SK-N-SH treated with all-trans-retinoic acid at 6 μM for 48 hours (cell line): Measurements from ENCODE around the gene PIWIL4.

ENCODE experiments used
- ATAC-seq: fragments of 200-7000 bp; cut with Tn5 transposase; 3 replicates; pipeline ENCODE4 v1.9.1; 2020; ENCODE audit warnings: mild to moderate bottlenecking, moderate library complexity
- ARNTL ChIP-seq: fragments of 450-650 bp; formaldehyde crosslinking; IDR thresholded peaks from 2 replicates; pipeline ENCODE4 v1.5.0; 2020; ENCODE audit warnings: low read depth, mild to moderate bottlenecking, moderate library complexity, borderline replicate concordance
- BACH2 ChIP-seq: fragments of 250-450 bp; sonication (Bioruptor Pico); IDR thresholded peaks from 2 replicates; pipeline ENCODE4 v1.9.0; 2021; ENCODE audit warnings: mild to moderate bottlenecking, borderline replicate concordance
- CREB5 ChIP-seq: fragments of 250-450 bp; sonication (Bioruptor Pico); IDR thresholded peaks from 2 replicates; pipeline ENCODE4 v1.5.1; 2020; ENCODE audit warnings: low read depth, mild to moderate bottlenecking, moderate library complexity
- CSDC2 ChIP-seq: fragments of 250-450 bp; sonication (Bioruptor Pico); IDR thresholded peaks from 2 replicates; pipeline ENCODE4 v1.5.0; 2020; ENCODE audit warnings: mild to moderate bottlenecking, moderate library complexity
- ESRRG ChIP-seq: fragments of 250-450 bp; sonication (Bioruptor Pico); IDR thresholded peaks from 2 replicates; pipeline ENCODE4 v1.6.1; 2021; ENCODE audit warnings: mild to moderate bottlenecking
- GLIS3 ChIP-seq: fragments of 250-450 bp; sonication (Bioruptor Pico); IDR thresholded peaks from 2 replicates; pipeline ENCODE4 v1.5.0; 2020; ENCODE audit warnings: mild to moderate bottlenecking, moderate library complexity
- ISL1 ChIP-seq: fragments of 250-450 bp; sonication (Bioruptor Pico); IDR thresholded peaks from 2 replicates; pipeline ENCODE4 v2.1.2; 2022; ENCODE audit warnings: mild to moderate bottlenecking, moderate library complexity
- PPARA ChIP-seq: fragments of 250-450 bp; sonication (Bioruptor Pico); IDR thresholded peaks from 2 replicates; pipeline ENCODE4 v1.5.0; 2020; ENCODE audit warnings: mild to moderate bottlenecking, borderline replicate concordance
- RARB ChIP-seq: fragments of 250-450 bp; sonication (Bioruptor Pico); IDR thresholded peaks from 2 replicates; pipeline ENCODE4 v1.8.0; 2021; ENCODE audit warnings: mild to moderate bottlenecking, moderate library complexity
- SNAI2 ChIP-seq: fragments of 250-450 bp; sonication (Bioruptor Pico); IDR thresholded peaks from 2 replicates; pipeline ENCODE4 v1.5.0; 2020; ENCODE audit warnings: mild to moderate bottlenecking, moderate library complexity
- TCF4 ChIP-seq: fragments of 250-450 bp; sonication (Bioruptor Pico); IDR thresholded peaks from 2 replicates; pipeline ENCODE4 v1.8.0; 2021; ENCODE audit warnings: mild to moderate bottlenecking, moderate library complexity, borderline replicate concordance
- TOX ChIP-seq: fragments of 250-450 bp; sonication (Bioruptor Pico); IDR thresholded peaks from 2 replicates; pipeline ENCODE4 v1.8.0; 2021; ENCODE audit warnings: mild to moderate bottlenecking, moderate library complexity, borderline replicate concordance
- TSHZ2 ChIP-seq: fragments of 250-450 bp; sonication (Bioruptor Pico); IDR thresholded peaks from 2 replicates; pipeline ENCODE4 v1.5.0; 2020; ENCODE audit warnings: mild to moderate bottlenecking, moderate library complexity
- ZC3H10 ChIP-seq: fragments of 250-450 bp; sonication (Bioruptor Pico); IDR thresholded peaks from 2 replicates; pipeline ENCODE4 v1.5.1; 2021; ENCODE audit warnings: mild to moderate bottlenecking, moderate library complexity
- ZFP3 ChIP-seq: fragments of 250-450 bp; sonication (Bioruptor Pico); IDR thresholded peaks from 2 replicates; pipeline ENCODE4 v1.5.0; 2020; ENCODE audit warnings: mild to moderate bottlenecking, moderate library complexity
- ZNF565 ChIP-seq: fragments of 450-650 bp; formaldehyde crosslinking; conservative IDR thresholded peaks from 2 replicates; pipeline ENCODE4 v1.5.0; 2020; ENCODE audit warnings: low read depth, mild to moderate bottlenecking, moderate library complexity
- ZNF70 ChIP-seq: fragments of 450-650 bp; formaldehyde crosslinking; IDR thresholded peaks from 2 replicates; pipeline ENCODE4 v1.5.0; 2020; ENCODE audit warnings: mild to moderate bottlenecking, moderate library complexity
- TF ChIP-seq, protein P1 (sequence below): fragments of 250-450 bp; sonication (Bioruptor Pico); IDR thresholded peaks from 2 replicates; pipeline ENCODE4 v1.8.0; 2021; ENCODE audit warnings: low read depth, mild to moderate bottlenecking, moderate library complexity, borderline replicate concordance
- TF ChIP-seq, protein P2 (sequence below): fragments of 250-450 bp; sonication (Bioruptor Pico); IDR thresholded peaks from 2 replicates; pipeline ENCODE4 v1.5.1; 2021; ENCODE audit warnings: mild to moderate bottlenecking, moderate library complexity
- TF ChIP-seq, protein P3 (sequence below): fragments of 250-450 bp; sonication (Bioruptor Pico); IDR thresholded peaks from 2 replicates; pipeline ENCODE4 v1.8.0; 2020; ENCODE audit warnings: mild to moderate bottlenecking, moderate library complexity, borderline replicate concordance

PIWIL4 gene

DNA sequence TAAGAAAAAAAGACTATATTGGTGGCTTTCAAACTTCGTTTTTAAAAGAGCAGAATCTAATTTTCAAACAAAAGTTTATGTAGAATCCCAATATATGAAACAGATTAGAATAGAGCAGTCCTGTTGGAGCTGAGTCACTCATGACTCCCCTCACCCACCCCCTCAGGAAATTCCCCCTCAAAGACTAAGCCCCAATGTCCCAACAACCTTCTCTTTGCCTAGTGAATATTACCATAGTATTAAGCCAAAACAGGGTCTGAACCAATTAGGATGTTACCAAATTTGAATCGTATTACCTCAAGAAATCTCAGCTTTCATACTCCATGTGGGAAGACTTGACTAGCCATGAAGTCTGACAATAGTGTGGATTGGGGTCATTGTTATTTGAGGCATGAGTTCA is 7.8 kb upstream of the PIWIL4 start (continued):
- TF ChIP-seq CREB5 (CRISPR knock-in tag) (no peak), RARB (CRISPR knock-in tag) (no peak), ZFP3 (CRISPR knock-in tag) (no peak), ARNTL (CRISPR knock-in tag) (no peak), PPARA (no peak), ZNF565 (CRISPR knock-in tag) (no peak)
- TF ChIP-seq, protein P1, sequence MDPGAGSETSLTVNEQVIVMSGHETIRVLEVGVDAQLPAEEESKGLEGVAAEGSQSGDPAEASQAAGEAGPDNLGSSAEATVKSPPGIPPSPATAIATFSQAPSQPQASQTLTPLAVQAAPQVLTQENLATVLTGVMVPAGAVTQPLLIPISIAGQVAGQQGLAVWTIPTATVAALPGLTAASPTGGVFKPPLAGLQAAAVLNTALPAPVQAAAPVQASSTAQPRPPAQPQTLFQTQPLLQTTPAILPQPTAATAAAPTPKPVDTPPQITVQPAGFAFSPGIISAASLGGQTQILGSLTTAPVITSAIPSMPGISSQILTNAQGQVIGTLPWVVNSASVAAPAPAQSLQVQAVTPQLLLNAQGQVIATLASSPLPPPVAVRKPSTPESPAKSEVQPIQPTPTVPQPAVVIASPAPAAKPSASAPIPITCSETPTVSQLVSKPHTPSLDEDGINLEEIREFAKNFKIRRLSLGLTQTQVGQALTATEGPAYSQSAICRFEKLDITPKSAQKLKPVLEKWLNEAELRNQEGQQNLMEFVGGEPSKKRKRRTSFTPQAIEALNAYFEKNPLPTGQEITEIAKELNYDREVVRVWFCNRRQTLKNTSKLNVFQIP (CRISPR knock-in tag), result no peak

DNA sequence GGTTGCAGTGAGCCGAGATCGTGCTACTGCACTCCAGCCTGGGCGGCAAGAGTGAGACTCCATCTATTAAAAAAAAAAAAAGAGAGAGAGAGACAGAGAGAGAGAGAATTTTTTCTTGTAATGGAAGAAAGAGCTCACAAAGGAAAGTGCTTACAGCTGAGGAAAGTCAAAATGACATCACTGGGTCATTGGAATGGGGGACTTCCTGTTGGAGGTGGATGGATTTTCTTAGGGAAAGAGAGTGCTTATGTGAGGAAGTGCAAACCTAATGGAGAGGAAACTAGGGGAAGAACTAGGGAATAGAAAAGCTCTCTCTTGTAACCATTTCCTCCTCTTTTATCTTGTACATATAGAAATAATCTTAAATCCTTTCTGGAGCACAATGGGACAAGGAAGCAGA is 6.3 kb upstream of the PIWIL4 start:
- ATAC-seq, result no peak
- TF ChIP-seq ZC3H10 (CRISPR knock-in tag) (no peak), ESRRG (no peak), TOX (CRISPR knock-in tag) (no peak), GLIS3 (CRISPR knock-in tag) (no peak), CREB5 (CRISPR knock-in tag) (no peak)

DNA sequence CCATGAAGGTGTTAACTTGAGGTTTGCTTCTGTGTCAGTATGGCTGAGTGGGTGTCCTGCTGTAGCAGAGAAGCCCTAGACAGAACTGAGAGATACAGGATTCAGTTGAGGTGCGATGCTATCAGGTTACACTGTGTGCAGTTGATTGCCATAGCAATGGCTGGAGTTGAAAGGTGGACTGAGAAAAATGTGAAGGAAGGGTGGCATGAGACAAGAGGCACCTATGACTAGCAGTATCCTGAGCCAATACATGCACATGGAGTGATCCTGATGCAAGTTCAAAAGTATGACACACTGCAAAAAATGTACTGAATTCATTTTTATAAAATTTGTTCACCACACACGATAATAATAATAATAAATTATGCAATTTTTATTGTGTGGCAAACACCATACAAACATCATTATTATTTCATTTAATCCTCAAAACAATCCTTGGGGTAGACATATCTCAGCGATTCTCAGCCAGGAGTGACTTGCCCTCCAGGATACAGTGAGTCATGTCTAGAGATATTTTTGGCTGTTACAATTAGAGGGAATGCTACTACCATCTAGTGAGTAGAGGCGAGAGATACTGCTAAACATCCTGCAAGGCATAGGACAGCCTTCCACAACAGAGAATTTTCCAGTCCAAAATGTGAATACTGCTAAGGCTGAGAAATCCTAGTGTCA is 3.9 kb upstream of the PIWIL4 start:
- no peak for TF ChIP-seq BACH2 (CRISPR knock-in tag)
- peak; percentile 99 for ATAC-seq

GRCh38 chr11:94563848-94564467 is 3.2 kb upstream of the PIWIL4 start:
- TF ChIP-seq, protein P2, sequence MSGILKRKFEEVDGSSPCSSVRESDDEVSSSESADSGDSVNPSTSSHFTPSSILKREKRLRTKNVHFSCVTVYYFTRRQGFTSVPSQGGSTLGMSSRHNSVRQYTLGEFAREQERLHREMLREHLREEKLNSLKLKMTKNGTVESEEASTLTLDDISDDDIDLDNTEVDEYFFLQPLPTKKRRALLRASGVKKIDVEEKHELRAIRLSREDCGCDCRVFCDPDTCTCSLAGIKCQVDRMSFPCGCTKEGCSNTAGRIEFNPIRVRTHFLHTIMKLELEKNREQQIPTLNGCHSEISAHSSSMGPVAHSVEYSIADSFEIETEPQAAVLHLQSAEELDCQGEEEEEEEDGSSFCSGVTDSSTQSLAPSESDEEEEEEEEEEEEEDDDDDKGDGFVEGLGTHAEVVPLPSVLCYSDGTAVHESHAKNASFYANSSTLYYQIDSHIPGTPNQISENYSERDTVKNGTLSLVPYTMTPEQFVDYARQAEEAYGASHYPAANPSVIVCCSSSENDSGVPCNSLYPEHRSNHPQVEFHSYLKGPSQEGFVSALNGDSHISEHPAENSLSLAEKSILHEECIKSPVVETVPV, result no peak
- TF ChIP-seq ZNF70 (CRISPR knock-in tag) (no peak), GLIS3 (CRISPR knock-in tag) (no peak), TCF4 (CRISPR knock-in tag) (no peak)
- peak; percentile 51 for ATAC-seq

- no peak for ATAC-seq
- TF ChIP-seq TSHZ2 (CRISPR knock-in tag), result no peak
- TF ChIP-seq, protein P3, sequence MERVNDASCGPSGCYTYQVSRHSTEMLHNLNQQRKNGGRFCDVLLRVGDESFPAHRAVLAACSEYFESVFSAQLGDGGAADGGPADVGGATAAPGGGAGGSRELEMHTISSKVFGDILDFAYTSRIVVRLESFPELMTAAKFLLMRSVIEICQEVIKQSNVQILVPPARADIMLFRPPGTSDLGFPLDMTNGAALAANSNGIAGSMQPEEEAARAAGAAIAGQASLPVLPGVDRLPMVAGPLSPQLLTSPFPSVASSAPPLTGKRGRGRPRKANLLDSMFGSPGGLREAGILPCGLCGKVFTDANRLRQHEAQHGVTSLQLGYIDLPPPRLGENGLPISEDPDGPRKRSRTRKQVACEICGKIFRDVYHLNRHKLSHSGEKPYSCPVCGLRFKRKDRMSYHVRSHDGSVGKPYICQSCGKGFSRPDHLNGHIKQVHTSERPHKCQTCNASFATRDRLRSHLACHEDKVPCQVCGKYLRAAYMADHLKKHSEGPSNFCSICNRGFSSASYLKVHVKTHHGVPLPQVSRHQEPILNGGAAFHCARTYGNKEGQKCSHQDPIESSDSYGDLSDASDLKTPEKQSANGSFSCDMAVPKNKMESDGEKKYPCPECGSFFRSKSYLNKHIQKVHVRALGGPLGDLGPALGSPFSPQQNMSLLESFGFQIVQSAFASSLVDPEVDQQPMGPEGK (CRISPR knock-in tag), result no peak
- no peak for TF ChIP-seq ZNF70 (CRISPR knock-in tag)
- TF ChIP-seq, protein P1 (CRISPR knock-in tag), result no peak
- TF ChIP-seq PPARA, result no peak
- no peak for TF ChIP-seq ESRRG
- TF ChIP-seq ARNTL (CRISPR knock-in tag), result no peak
- no peak for TF ChIP-seq ISL1 (CRISPR knock-in tag)
- no peak for TF ChIP-seq SNAI2 (CRISPR knock-in tag)
- no peak for TF ChIP-seq CSDC2 (CRISPR knock-in tag)
These were observed 1.0 kb downstream of the PIWIL4 start for GRCh38 chr11:94568200-94568599.
